Adipose tissue (tissue), 3 donors: ENCODE results near the gene AFAP1. TPM values are rescaled to one million over a fixed set of nuclear protein-coding genes. Genes with fewer than 3 reads are reported as not detected.

Experiments
- H3K27ac ChIP-seq: one replicate; pipeline ENCODE4 v1.5.1; 2013; ENCODE audit warnings: low read depth, low read length
- WGBS, 3 donors: extraction: QIAGEN DNeasy Blood & Tissue Kit; methylation state at CpG; one replicate each; pipeline ENCODE4 v1.1.7; 2013; 5-methylcytosine and 5-hydroxymethylcytosine counted together
- polyA plus RNA-seq, 3 donors: library from polyadenylated mRNA; stranded (reverse); fragments of 200-250 nt; gene quantifications; one replicate each; pipeline ENCODE4 v1.2.3, GENCODE V29; 2013
- donor health status: healthy with polysubstance abuse.
- donor health status: Bipolar disorder and iron deficiency.
- donor health status: healthy.

Gene AFAP1
- polyA plus RNA-seq, 3 donors = 3.4 to 11.8 (median 10.9) TPM

- WGBS, 3 donors = 60 to 66% (median 61%) methylated on average over 9 of the region's 9 CpGs
- no peak overlapping the region for H3K27ac ChIP-seq
Observed at GRCh38 chr4:7886007-7886973, 53.4 kb downstream of the AFAP1 start.

DNA sequence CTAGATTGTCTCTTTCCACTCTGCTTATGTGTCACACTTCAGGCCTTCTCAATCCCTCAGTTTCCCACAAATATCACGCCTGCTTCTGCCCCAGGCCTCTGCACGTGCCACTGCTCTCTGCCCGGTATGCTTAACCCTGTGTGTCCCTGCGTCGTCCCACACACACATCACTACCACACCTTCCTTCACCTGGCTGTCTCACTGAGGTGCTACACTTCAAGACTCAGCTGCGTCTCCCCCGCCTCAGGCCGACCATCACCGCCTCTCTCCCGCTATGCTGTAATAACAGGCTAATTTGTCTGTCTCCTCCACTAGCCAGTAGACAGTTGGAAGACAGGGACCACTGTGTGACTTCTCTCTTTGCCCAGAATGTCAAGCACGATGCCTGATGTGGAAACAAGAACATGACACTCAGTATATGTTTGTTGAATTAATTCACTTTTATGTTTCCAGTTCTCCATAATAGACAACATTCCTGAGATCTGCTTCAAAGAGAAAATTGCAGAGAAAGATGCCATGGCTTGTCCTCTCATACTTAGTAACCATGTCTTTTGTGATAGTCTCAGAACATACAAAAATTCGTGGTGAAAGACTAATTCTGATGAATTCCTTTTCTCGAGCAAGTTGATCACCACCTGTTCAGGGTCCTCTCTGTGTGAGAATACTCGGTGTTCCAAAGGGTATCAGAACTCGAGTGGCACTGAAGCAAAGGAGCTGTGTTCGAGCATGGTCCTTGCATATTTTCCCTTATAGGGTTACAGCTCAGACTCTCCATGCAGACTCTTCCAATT, 54.2 kb downstream of the AFAP1 start:
- no peak overlapping the region for H3K27ac ChIP-seq
- whole genome bisulfite sequencing, 3 donors = 84 to 89% (median 87%) methylated on average over 16 of the region's 16 CpGs

DNA sequence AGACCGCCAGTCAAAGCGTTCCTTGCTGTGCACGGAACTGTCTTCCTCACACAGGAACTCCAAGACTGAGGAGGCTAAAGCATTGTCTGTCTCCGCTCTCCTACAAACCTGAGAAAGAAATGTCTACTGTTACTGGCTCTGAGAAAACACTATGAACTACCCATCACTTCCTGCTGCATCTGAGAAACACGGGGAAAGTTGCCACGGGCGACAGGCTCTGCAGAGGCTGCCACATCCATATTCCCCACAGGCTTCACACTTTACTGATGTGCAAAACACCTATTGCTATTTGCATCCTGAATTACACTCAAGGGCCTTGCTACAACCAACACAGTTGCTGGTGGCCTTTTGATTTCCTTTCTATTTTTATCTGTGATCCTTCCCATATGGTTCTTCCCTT, 59.0 kb downstream of the AFAP1 start:
- WGBS, 3 donors = 76 to 86% (median 76%) methylated on average over 7 of the region's 7 CpGs
- no peak overlapping the region for H3K27ac ChIP-seq

DNA sequence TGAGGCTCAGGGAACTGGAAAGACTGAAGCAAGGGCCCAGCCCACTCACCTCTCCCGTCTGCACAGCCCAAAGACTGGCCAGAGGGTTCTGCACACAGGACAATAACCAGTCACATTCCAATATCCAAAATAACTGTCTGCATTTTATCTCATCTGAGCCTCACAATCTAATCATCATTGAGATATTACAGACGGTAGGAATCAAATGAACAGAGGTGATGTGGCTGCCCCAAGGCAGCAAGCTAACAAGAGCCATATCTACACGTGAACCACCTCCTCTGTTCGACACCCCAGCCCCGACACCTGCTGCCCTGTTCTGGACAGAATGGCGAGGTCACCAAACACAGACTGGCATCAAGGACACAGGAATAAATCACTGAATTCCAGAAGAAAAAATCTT, 60.5 kb downstream of the AFAP1 start:
- WGBS, 3 donors = 61 to 85% (median 85%) methylated on average over 6 of the region's 6 CpGs
- no peak overlapping the region for H3K27ac ChIP-seq

GRCh38 chr4:7878323-7878722, 61.3 kb downstream of the AFAP1 start:
- H3K27ac ChIP-seq = no peak overlapping the region

DNA sequence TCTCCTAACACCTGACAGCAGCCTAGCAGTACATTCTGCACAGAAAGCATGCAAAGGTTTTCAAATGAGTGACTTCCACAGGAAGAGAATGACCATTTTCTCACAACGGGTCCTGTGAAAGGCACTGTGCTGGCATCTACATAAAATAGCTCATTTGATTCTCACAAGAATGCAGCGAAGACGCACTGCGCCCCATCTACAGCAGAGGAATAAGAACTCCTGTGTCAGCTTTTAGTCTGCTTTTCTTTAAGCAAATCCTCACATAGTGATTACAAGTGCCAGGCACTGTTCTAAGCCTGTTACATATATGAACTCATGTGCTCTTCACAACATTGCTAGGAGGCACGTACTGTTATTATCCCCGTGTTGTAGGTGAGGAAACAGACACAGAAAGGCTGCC, 62.5 kb downstream of the AFAP1 start:
- WGBS, 3 donors = 80 to 88% (median 84%) methylated on average over 6 of the region's 6 CpGs
- H3K27ac ChIP-seq = no peak overlapping the region

More at GRCh38 chr4:7878323-7878722, 61.3 kb downstream of the AFAP1 start:
- 66 to 85% (median 83%) methylated on average over 6 of the region's 6 CpGs for WGBS, 3 donors

DNA sequence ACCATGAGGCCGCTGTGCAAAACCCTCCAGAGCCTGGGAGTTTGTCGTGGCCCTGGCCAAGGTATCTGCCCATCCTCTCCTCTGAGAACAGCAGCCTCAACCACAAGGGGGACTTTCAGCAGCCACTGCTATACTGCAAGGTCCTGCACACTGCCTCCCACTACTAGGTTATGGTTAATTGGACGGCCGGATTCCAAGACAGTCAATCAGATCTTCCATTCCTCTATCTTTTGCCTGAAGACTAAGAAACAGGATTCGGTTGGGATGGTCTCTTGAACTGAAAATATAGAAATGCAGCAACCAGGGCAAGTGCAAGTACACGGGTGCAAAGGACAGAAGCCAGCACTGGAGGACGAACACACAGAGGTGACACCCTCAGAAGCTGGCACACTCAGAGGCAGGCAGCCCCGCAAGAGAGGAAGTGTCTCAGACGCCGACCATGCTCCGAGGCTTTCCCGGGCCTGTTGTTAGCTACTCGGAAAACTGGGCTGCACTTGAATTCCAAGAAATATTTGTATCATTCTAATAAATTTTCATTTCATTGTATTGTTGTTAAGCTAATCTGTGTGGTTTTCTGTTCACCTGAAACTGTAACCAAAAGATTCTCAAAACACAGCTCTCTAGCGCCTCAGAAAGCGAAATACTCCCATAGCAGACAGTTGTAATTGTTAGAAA, 63.3 kb downstream of the AFAP1 start:
- whole genome bisulfite sequencing, 3 donors = 46 to 56% (median 56%) methylated on average over 15 of the region's 15 CpGs
- H3K27ac ChIP-seq = no peak overlapping the region

DNA sequence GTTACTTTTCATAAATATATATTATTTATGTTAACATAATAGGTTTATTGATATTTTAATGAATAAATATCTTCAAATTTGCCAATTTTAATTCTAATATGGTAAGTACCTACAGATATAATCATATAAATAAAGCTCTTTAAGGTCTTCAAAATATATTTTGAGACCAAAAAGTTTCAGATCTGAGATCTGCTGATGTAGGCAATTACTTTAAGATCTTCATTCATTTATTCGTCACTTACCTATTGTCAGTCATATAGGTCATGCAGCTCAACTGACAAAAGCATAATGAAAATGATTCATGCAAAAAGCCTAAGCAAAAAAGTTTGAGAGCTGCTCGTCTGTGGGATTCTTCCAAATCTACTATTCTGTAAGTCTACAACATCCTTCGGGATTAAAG, 64.8 kb downstream of the AFAP1 start:
- no peak overlapping the region for H3K27ac ChIP-seq
- 95 to 98% (median 95%) methylated on average over 3 of the region's 3 CpGs for WGBS, 3 donors

GRCh38 chr4:7873881-7874280, 65.8 kb downstream of the AFAP1 start:
- no peak overlapping the region for H3K27ac ChIP-seq
- WGBS, 3 donors = 97 to 100% (median 100%) methylated on average over 1 of the region's 1 CpG

DNA sequence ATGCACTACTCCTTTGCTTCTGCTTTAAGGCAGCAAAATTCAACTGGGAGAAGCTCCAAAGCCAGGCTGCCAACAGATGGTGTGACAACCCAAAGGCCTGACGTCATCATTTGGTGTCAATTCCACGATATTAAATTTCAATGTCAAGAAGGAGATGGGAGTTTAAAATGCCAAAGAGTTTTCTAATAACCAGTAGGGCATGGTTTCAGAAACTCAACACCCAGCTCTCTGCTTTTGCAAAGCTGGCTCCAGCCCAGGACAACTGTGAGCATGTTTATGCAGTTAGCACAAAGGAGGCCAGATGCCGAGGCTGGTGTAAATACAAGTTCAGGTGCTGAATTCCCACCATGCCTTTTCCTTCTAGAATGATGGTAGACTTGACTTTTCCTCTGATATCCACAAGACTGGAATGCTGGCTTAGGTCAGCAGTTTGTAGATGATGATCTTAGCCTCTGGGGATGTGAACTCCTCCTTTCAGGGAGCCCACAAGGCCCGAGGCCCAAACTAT, 67.3 kb downstream of the AFAP1 start:
- 26 to 52% (median 39%) methylated on average over 4 of the region's 4 CpGs for WGBS, 3 donors
- H3K27ac ChIP-seq = no peak overlapping the region

GRCh38 chr4:7871356-7871755, 68.3 kb downstream of the AFAP1 start:
- H3K27ac ChIP-seq = no peak overlapping the region
- 85 to 87% (median 85%) methylated on average over 16 of the region's 16 CpGs for WGBS, 3 donors

DNA sequence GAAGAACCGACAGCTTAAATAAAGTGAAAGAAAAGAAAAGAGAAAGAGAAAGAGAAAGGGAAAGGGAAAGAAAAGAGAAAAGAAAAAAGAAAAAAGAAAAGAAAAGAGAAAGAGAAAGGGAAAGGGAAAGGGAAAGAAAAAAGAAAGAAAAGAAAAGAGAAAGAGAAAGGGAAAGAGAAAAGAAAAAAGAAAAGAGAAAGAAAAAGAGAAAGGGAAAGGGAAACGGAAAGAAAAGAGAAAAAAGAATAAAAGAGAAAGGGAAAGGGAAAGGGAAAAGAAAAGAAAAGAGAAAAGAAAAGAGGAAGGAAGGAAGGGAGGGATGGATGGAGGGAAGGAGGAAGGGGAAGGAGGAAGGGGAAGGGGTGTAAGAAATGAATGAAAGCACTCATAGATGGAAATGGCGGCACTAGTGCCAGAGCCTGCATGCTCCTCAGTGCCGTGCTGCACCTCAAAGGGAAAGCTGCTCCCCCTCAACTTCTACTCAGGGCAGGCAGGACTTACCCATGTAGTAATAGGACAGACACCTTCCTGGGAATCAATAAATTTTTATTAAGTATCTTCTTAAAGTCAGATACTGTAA, 70.7 kb downstream of the AFAP1 start:
- H3K27ac ChIP-seq = no peak overlapping the region
- WGBS, 3 donors = 94 to 97% (median 95%) methylated on average over 4 of the region's 4 CpGs

DNA sequence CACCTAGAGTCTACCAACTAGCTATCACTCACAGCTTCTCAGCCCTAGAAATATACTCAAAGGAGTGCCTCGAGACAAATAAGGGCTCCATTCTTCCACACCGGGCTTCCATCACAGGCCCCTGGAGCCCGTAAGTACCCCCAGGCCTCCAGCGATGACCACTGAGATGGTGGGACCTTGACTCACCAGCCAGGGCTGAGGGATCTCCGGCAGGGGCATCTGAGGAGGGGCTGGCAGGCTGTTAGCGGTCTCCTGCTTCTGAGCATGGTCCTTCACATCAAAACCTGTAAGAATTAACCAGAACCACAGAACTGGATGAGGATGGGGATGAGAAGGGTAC, 71.3 kb downstream of the AFAP1 start:
- H3K27ac ChIP-seq = no peak overlapping the region
- WGBS, 3 donors = 94 to 96% (median 95%) methylated on average over 6 of the region's 6 CpGs

DNA sequence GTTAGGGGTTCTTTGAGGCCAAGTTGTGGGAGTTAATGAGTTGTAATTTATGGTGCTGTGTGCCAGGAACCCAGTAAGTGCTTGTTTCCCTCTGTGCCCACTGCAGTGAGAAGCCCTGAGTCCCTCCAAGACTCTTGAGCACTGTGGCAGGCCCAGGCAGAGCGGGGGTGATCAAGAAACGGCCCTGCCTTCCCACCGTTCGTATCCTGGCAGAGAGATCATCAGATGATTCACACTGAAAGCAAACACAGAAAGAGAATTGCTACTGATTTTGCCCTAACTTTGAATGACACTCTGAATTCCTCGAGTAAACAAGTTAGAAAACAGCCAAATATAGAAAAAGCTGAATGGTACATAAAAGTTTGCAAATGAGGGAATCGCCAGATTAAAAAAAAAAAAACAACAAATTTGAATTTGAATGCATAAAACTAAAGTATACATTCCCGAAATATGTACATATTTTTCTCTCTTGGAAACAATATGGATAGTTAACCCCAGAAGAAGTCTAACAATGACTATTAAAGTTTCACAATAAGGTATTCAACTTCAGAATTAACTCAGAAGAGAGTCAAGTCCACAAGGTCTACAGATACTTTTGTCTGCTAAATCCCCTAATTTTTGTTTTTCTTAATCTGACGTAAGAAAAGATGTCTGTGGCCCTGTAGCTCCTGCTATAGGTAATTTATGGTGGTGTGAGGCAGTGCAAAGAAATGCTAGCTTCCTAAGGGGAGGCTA, 71.8 kb downstream of the AFAP1 start:
- WGBS, 3 donors = 78 to 89% (median 84%) methylated on average over 8 of the region's 8 CpGs

GRCh38 chr4:7867191-7867590, 72.5 kb downstream of the AFAP1 start:
- WGBS, 3 donors = 90 to 98% (median 95%) methylated on average over 7 of the region's 7 CpGs
- H3K27ac ChIP-seq = no peak overlapping the region

More for the DNA sequence above, 71.8 kb downstream of the AFAP1 start:
- no peak overlapping the region for H3K27ac ChIP-seq

- H3K27ac ChIP-seq = no peak overlapping the region
- WGBS, 3 donors = 90 to 95% (median 92%) methylated on average over 5 of the region's 5 CpGs
Observed at GRCh38 chr4:7865533-7865932, 74.1 kb downstream of the AFAP1 start.

- WGBS, 3 donors = 48 to 87% (median 73%) methylated on average over 2 of the region's 2 CpGs
- H3K27ac ChIP-seq = no peak overlapping the region
Observed at GRCh38 chr4:7864685-7865084, 75.0 kb downstream of the AFAP1 start.
